Right ventricle myocardium inferior (tissue), 1 donor: ENCODE data around the gene HBA1. TPM values are rescaled to one million over a fixed set of nuclear protein-coding genes. Genes with fewer than 3 reads are reported as not detected.
"Not testable (repeated sequence)": the region's sequence is repeated elsewhere in the genome, so short reads cannot be mapped to it uniquely, and the experiment has no call there.

Experiments
- ATAC-seq: fragments of 200-7000 bp; cut with Tn5 transposase; one replicate; pipeline ENCODE4 v1.9.1; 2020; ENCODE audit warnings: mild to moderate bottlenecking, moderate library complexity
- DNase-seq: peaks from one replicate; pipeline ENCODE4 v3.0.0; 2021; ENCODE audit errors: missing footprints
- intact Hi-C: fragments of 100-400 bp; cut with DNase I; formaldehyde crosslinking; loops from one replicate; pipeline ENCODE4 v1.11.0; 2022
- total RNA-seq: library from RNA; stranded (reverse); fragmentation: NEBNext Ultra II Directional; extraction: Animal tissue kit (Norgen Biotek cat#: 25700); gene quantifications from one replicate; pipeline ENCODE4 v1.2.1, GENCODE V29; 2021
- donor health status: DM: no; HTN: yes; CAD: no; lungs with severe emphysema.

The HBA1 gene
- total RNA-seq, 1 donor from 2014 or later: 91.7 TPM

GRCh38 chr16:154217-155030, 22.1 kb upstream of the HBA1 start:
- ATAC-seq (peak; percentile 41), DNase-seq (no peak)
- intact Hi-C loops: no loop called here

- ATAC-seq (no peak), DNase-seq (no peak)
- intact Hi-C loops: no loop called here
Observed at GRCh38 chr16:155031-155398, 21.5 kb upstream of the HBA1 start.

- intact Hi-C loops: no loop called here
- ATAC-seq (no peak), DNase-seq (no peak)
Observed at GRCh38 chr16:159136-159849, 17.2 kb upstream of the HBA1 start.

- intact Hi-C loops: not testable (repeated sequence)
Observed at GRCh38 chr16:160242-160641, 16.2 kb upstream of the HBA1 start.

GRCh38 chr16:160691-161190, 15.7 kb upstream of the HBA1 start:
- ATAC-seq (no peak), DNase-seq (no peak)
- intact Hi-C loops: no loop called here

More at GRCh38 chr16:160242-160641, 16.2 kb upstream of the HBA1 start:
- not testable (repeated sequence) for DNase-seq, ATAC-seq

- DNase-seq (no peak), ATAC-seq (no peak)
- intact Hi-C loops: no loop called here
Observed at GRCh38 chr16:162271-162991, 14.0 kb upstream of the HBA1 start.

GRCh38 chr16:163139-163538, 13.3 kb upstream of the HBA1 start:
- ATAC-seq, DNase-seq, intact Hi-C loops: not testable (repeated sequence)

- ATAC-seq: peak; percentile 63
- intact Hi-C loops, DNase-seq: not testable (repeated sequence)
Observed at GRCh38 chr16:163696-164095, 12.8 kb upstream of the HBA1 start.

- intact Hi-C loops, DNase-seq, ATAC-seq: not testable (repeated sequence)
Observed at GRCh38 chr16:164134-164823, 12.2 kb upstream of the HBA1 start.

- intact Hi-C loops: no loop called here
- ATAC-seq (no peak), DNase-seq (no peak)
Observed at GRCh38 chr16:164827-165538, 11.5 kb upstream of the HBA1 start.

GRCh38 chr16:165539-166374, 10.7 kb upstream of the HBA1 start, which contains the start of gene HBM:
HBM (plus strand) TSS chr16:165978; CDS start chr16:165998, 20 bp downstream.
- no peak for DNase-seq
- intact Hi-C loops: no loop called here
- no peak for ATAC-seq

- ATAC-seq: no peak
Observed at GRCh38 chr16:166375-167121, 9.9 kb upstream of the HBA1 start.

GRCh38 chr16:167122-167690, 9.3 kb upstream of the HBA1 start:
- no peak for DNase-seq
- intact Hi-C loops: no loop called here
- ATAC-seq: no peak

More at GRCh38 chr16:166375-167121, 9.9 kb upstream of the HBA1 start:
- intact Hi-C loops: no loop called here
- no peak for DNase-seq

- no peak for ATAC-seq
- intact Hi-C loops: no loop called here
- DNase-seq: no peak
Observed at GRCh38 chr16:168424-168823, 8.1 kb upstream of the HBA1 start.

GRCh38 chr16:169014-169413, 7.5 kb upstream of the HBA1 start:
- intact Hi-C loops: no loop called here
- ATAC-seq (no peak), DNase-seq (no peak)

- DNase-seq, intact Hi-C loops, ATAC-seq: not testable (repeated sequence)
Observed at GRCh38 chr16:170088-170507, 6.4 kb upstream of the HBA1 start.
